GM21515 (cell line): ENCODE results near the gene DLGAP3.
"Not testable (repeated sequence)": the region's sequence is repeated elsewhere in the genome, so short reads cannot be mapped to it uniquely, and the experiment has no call there.

Experiments
- ATAC-seq: cut with Tn5 transposase; IDR thresholded peaks from one replicate; pipeline ENCODE4 v1.9.1; 2021; ENCODE audit not compliant: unreplicated experiment

The DLGAP3 gene

DNA sequence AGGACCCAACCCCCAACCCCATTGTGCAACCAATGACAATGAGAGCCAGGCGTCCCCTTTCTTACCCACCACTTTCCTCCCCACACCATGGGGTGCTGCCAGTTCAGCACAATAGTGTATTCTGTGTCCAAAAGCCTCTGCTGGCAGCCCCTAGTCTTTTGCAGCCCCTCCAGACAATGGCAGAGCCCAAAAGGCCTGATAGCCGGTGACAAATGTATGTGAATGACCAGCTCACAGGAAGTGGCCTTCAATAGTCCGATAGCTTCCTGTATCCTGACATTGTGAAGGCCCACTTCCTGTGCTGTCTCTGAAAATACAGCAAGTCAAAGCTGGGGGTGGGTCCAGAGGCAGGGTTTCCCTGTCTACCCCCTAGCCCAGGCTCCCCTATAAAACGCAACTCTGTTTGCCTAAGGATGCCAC is 86.5 kb downstream of the DLGAP3 start:
- ATAC-seq = no peak

DNA sequence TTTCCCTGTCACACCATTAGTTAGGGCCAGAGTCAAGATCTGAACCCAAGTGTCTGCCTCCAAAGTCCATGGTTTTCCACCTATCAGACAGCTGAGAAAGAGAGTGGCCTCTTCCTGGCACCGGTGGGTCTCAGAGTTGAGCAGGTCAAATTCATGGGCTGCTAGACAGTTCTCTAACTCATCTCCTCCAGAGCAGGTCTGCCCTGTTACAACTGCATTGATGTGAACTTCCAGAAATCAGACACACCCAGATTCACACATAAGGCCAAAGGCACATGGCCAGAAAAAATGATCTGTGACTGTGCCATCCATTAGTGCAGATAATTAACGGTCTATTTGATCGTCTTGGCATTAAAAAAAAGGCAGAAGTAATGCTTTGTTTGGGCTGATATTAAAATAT is 87.4 kb downstream of the DLGAP3 start:
- no peak for ATAC-seq

DNA sequence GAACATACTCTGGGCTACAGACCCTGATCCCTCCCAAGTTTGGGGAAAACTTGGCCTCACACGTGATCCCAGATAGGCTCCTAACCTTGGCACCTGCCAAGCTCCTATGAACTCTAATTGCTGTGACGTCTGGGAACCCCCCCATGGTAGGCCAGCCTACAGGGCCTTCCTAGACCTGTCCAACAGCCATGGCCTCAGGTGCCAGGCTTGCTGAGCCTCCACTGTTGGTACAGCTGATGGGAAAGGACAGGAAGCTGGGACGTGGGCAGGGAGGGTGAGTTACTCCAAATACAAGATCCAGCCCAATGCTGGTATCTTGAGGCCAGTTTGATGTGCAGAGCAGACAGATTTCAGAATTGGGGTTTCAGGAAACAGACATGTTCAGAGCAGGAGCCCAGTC is 89.0 kb downstream of the DLGAP3 start:
- no peak for ATAC-seq

DNA sequence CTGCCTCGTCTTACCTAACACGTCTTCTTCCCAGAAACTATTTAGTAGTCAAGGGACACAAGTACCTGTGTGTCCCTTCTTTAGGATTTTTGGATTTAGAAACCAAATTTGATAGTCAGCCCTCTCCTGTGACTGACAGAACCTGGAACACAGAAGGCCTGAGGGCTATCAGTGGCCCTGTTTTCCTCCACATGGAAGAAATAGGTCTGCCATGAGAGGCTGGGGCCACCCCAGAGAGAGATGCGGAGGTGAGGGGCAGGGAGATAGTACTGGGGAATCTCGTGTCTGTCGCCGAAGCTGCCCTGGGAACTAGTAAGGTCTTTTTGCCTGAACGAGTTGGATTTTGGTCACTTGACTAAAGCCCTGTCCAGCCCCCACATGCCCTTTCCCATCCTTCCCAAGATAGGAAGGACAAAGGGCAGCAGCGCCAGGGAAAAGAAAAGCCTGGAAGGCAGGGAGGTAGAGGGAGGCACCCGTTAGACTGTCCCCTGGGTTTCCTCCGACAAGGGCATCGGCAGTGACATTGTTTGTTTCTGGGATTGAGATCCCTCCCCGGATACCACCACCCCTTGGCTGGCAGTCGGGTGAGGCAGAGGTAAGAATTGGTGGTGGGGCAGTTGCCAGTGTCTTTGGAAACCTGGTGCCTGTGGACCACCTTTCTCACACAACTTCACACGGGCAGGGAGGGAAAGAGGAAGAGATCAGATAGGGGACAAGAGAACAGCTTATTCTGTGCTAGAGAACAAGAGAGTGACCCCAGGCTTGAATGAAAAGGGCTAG is 89.7 kb downstream of the DLGAP3 start:
- no peak for ATAC-seq

DNA sequence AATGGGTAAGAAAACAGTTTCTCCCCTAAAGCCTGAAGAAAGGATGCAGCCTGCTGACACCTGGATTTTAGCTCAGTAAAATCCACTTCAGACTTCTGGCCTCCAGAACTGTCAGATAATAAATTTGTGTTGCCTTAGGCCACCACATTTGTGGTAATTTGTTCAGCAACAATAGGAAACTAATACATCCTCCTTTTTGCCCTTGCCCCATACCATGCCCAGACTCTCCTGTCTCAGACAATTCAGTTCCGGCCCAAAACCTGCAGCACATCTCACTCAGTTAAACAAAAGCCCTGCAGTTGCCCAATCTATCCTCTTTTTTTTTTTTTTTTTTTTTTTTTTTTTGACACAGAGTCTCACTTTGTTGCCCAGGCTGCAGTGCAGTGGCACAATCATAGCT is 95.7 kb downstream of the DLGAP3 start:
- ATAC-seq = no peak

DNA sequence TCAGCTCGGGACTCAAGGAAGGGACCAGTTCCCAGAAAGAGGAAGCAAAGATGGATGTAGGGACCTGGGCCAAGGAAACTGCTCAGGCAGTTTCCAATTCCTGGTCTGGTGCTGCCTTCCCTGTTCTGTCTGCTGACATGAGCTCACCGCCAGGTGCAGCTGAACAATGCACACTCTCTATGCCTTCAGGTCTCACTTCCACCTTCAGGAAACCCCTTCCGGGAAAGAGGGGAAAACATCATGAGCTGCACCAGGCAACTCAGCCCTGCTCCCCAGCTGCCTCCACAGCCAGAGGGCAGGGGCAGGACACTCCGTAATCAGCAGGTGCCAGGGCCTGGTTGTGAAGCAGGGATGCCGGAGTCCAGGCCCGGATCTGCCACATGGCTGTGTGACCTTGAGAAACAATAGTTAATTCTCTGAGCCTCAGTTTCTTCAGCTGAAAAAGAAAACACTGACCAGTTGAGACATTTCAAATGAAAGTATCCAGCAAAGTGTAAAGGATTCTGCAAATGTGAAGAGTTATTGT is 97.7 kb downstream of the DLGAP3 start:
- no peak for ATAC-seq

DNA sequence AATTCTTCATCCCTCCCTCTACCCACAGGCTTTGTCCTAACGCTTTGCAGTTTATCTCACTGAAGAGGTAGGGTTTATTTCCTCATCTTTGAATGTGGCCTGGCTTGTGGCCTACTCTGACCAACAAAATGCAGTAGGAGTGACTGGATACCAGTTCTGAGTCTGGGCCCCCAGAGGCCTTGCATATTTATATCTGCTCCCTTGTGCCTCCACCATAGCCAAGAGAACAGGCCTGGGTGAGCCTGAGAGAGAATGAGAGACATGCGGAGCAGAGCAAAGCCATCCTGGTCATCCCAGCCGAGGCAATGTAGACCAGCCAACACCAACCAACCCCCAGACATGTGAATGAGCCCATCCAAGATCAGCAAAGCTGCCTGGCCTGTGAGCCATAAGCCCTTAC is 100.2 kb downstream of the DLGAP3 start:
- ATAC-seq = no peak

DNA sequence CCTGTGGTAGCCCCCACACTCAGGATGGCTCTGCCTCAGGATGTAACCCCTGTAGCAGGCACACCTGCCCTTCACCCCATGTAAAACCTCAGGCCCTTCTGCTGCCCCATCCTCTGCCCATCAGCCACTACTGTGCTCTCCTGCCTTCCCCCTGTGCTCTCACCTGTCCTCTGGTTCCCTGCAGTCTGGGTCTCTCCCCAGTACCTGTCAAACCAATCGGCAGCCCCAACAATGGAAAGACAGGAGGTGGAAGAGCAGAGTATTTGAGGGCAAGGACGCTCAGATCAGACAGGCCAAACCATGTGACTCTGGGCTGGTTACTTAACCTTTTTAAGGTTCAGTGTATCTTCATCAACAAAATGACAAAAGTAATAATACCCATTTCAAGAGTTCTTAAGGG is 100.8 kb downstream of the DLGAP3 start:
- ATAC-seq = no peak

DNA sequence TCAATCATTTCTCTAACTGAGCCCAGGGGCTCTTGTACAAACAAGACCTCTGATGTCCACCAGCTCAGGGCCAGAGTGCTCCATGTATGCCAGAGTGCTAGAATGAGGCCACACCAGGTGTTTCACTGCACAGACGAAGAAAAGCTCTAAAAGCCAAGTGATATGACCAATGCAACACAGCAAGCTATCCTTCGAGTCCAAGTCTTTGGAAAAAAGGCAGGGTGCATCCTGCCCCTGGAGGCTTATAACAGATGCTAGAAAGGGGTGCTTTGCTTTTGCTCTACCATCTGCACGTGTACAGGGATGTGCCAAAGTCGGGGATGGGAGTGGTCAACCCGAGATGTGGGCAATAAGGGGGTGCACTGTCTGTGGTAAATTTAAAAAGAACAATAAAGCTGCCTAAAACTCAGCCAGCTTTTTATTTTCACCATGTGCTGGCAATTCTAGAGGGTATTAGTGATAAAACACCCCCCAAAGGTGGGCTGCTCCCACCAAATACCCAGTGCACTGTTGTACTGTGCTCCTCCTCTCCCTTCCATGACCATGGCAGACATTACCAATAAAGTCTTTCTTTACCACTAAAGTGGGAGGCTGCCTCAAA is 102.0 kb downstream of the DLGAP3 start:
- no peak for ATAC-seq

DNA sequence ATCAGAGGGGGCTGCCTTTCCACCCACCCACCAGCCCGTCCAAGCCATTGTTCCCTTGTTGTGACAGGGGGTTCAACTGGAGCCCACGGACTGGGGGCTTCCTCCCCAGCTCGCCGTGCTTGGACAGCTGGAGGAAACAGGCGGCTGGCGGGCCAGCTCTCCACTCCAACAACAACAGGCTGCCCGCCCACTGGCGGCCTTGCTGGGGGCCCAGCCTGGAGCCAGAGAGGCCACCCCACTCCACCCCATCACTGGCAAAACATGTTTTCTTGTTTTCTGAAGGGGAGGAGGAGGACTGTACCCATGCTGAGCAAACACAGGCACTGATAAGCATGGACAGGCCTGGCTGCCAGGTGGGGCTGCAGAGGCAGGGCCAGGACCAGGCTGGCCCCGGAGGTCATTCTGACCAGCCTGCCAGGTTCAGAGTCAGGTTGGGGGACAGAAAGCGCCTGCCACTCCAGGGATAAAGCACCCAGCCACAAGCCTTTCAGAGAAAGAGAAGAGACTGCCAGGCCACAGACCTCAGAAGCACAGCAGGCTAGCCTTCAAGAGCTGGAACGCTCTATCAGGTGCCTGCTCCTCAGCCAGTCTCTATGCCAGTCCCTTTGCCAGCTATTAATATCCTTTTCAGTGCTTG is 103.9 kb downstream of the DLGAP3 start:
- ATAC-seq = no peak

DNA sequence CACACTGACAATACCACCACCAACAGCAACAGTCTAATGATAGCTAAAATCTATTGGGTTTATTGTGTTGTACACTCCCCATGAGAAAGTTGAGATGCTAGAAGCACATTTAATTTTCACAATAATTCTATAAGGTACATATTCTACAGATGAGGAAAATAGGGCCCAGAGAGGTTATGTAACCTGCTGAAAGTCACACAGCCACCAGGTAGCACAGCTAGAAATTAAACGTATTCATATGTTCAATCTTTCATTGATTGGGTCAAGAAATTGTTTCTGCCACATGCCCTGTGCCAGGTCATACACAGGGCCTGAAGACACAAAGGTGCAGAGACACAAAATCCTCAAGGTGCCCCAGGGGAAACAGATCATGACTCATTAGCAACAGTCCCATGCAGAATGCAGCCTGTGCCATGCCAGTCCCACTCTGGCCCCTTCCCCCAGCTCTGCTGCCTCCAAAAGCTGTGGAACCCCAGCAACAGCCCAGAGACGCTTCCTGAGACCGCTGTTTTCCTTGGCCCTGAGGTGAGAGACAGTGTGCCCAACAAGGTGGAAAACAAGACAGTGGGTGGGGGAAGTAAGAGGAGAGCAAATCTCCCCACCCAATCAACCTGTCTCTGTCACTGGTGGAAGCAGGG is 104.5 kb downstream of the DLGAP3 start:
- ATAC-seq = no peak

DNA sequence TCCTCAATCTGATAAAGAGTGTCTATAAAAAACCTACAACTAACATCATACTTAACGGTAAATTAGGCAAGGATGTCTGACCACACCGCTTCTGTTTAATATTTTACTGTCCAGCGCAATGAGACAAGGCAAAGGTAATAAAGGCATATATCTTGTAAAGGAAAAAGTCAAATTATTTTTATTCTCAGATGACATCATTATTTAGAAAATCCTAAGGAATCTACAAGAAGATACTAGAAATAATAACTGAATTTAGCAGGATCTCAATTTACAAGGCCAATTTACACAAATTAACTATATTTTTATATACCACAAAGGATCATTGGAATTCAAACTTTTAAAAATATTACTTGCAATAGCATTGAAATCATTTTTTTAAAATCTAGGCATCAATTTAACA is 107.2 kb downstream of the DLGAP3 start:
- no peak for ATAC-seq

DNA sequence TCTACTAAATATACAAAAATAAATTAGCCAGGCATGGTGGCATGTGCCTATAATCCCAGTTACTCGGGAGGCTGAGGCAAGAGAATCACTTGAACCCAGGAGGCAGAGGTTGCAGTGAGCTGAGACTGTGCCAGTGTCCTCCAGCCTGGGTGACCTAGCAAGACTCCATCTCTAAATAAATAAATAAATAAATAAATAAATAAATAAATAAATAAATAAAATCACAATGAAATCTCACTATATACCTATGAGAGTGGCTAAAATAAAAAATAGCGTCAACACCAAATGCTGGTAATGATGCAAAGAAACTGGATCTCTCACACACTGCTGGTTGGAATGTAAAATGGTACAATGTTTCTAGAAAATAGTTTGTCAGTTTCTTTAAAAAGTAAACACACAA is 110.6 kb downstream of the DLGAP3 start:
- not testable (repeated sequence) for ATAC-seq

DNA sequence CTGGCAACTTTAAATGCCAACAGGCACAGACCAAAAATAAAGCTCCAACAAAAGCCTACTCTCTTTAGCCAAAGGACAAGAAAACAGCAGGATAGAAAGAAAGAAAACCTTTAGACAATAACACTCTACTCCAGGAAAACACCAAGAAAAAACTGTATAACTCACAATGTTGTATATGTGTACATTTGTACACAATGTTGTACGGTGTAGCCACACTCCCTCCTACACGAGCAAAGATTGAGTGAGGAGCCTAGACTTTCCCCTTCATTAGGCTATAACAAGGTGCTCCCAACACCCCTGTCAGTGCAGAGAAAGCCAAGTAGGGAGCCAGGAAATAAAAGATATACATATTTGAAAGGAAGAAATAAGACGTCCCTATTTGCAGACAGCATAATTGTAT is 112.7 kb downstream of the DLGAP3 start:
- no peak for ATAC-seq

DNA sequence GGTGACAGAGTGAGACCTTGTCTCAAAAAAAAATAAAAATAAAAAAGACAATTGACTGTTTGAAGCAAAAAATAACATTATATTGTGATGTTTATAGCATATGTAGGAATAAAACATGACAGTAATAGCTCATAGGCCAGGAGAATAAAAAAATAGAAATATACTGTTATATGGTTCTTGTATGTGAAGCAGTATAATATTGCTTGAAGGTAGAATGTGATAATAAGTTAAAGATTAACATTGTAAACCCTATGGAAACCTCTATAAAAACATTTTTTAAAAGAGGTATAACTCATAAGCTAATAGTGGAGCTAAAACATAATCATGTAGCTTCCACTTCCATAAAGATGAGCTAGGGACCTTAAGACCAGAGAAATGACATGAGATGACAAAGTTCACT is 113.1 kb downstream of the DLGAP3 start:
- ATAC-seq = no peak
